HCT116 (cell line): Measurements from ENCODE around the gene NMUR1. TPM values are rescaled to one million over a fixed set of nuclear protein-coding genes. Genes with fewer than 3 reads are reported as not detected.
"Not testable (repeated sequence)": the region's sequence is repeated elsewhere in the genome, so short reads cannot be mapped to it uniquely, and the experiment has no call there.

Experiments
- ATAC-seq: fragments of 200-7000 bp; cut with Tn5 transposase; 2 replicates; pipeline ENCODE4 v1.9.1; 2020; ENCODE audit warnings: mild to moderate bottlenecking, moderate library complexity
- BruUV-seq: library from RNA; stranded (reverse); fragments of 400-500 nt; replicated peaks from 2 replicates; lab custom pipeline; 2021; lab: Mats Ljungman, UMichigan
- CTCF ChIA-PET: fragments of 300-600 bp; sonication (Branson Sonifier 250); formaldehyde crosslinking; loops from one replicate; lab custom pipeline; 2021; ENCODE audit warnings: antibody characterized with exemption; lab: Charles Lee
- POLR2A ChIA-PET: fragments of 300-600, 350-600 bp; sonication (Branson Sonifier 250); formaldehyde crosslinking; loops from one replicate; lab custom pipeline; 2021; ENCODE audit warnings: antibody characterized with exemption; lab: Charles Lee
- RAD21 ChIA-PET, 2 experiments: fragments of 300-600 bp; sonication (Branson Sonifier 250); formaldehyde crosslinking; loops; one replicate each; lab custom pipeline; 2023; ENCODE audit warnings: low total read pairs in 2 of 2; ENCODE audit not compliant: uncharacterized antibody in 2 of 2, unreplicated experiment in 2 of 2, low non-redundant PET in 1 of 2; lab: Charles Lee
- DNase-seq: peaks from one replicate; pipeline ENCODE4 v3.0.0-alpha.2; 2010; ENCODE audit warnings: low read depth, low spot score
- H2AFZ ChIP-seq: fragments of 200-600 bp; shearing (Covaris generic), sonication (generic); 2 replicates; pipeline ENCODE4 v1.6.1; 2017; ENCODE audit warnings: low read depth, mixed run types, mixed read lengths, antibody characterized with exemption, low read length; ENCODE audit not compliant: poor library complexity, severe bottlenecking
- H3K27ac ChIP-seq: 2 replicates; pipeline ENCODE4 v1.5.1; 2012; ENCODE audit warnings: low read depth, low read length
- H3K27me3 ChIP-seq: fragments of 200-600 bp; sonication (generic); 2 replicates; pipeline ENCODE4 v1.6.1; 2016; ENCODE audit warnings: mixed run types, low read length, mixed read lengths; ENCODE audit not compliant: insufficient read depth
- H3K36me3 ChIP-seq, 2 experiments: fragments of 200-500 bp in 1 of 2; fragments of 200-600 bp in 1 of 2; sonication (Bioruptor generic) in 1 of 2; sonication (generic) in 1 of 2; 2 replicates each; pipeline versions ENCODE4 v1.5.1 to v1.6.1; 2014 to 2016; ENCODE audit warnings: low read length in 2 of 2, inconsistent platforms in 1 of 2, mixed read lengths in 1 of 2, mixed run types in 1 of 2; ENCODE audit not compliant: insufficient read depth in 2 of 2, control insufficient read depth in 1 of 2
- H3K4me1 ChIP-seq, 2 experiments: fragments of 200-600 bp in 1 of 2; sonication (generic) in 1 of 2; 2 replicates each; pipeline versions ENCODE4 v1.5.1 to v1.6.1; 2012 to 2017; ENCODE audit warnings: low read length in 2 of 2, inconsistent platforms in 1 of 2, mild to moderate bottlenecking in 1 of 2, mixed read lengths in 1 of 2, mixed run types in 1 of 2, moderate library complexity in 1 of 2; ENCODE audit not compliant: insufficient read depth in 2 of 2, control insufficient read depth in 1 of 2
- H3K4me2 ChIP-seq: fragments of 200-600 bp; sonication (generic); 2 replicates; pipeline ENCODE4 v1.6.1; 2017; ENCODE audit warnings: mixed run types, low read length, mixed read lengths
- H3K4me3 ChIP-seq, 2 experiments: fragments of 200-600 bp in 1 of 2; sonication (generic) in 1 of 2; replicated peaks in 1 of 2; 2 replicates each; pipeline ENCODE4 v1.5.1; 2011 to 2016; ENCODE audit warnings: low read length in 2 of 2, control low read depth in 1 of 2, low read depth in 1 of 2, mild to moderate bottlenecking in 1 of 2, mixed read lengths in 1 of 2, mixed run types in 1 of 2
- H3K79me2 ChIP-seq: fragments of 200-600 bp; sonication (generic); 2 replicates; pipeline ENCODE4 v1.6.1; 2017; ENCODE audit warnings: mild to moderate bottlenecking, mixed run types, low read length, moderate library complexity, mixed read lengths; ENCODE audit not compliant: insufficient read depth
- H3K9ac ChIP-seq: fragments of 200-600 bp; sonication (generic); 2 replicates; pipeline ENCODE4 v1.6.1; 2016; ENCODE audit warnings: low read length, mixed read lengths
- H3K9me2 ChIP-seq: fragments of 200-600 bp; sonication (generic), shearing (Covaris generic); 2 replicates; pipeline ENCODE4 v1.6.1; 2017; ENCODE audit warnings: mixed run types, mild to moderate bottlenecking, moderate library complexity; ENCODE audit not compliant: insufficient read depth
- H3K9me3 ChIP-seq, 2 experiments: fragments of 200-500 bp in 1 of 2; fragments of 200-600 bp in 1 of 2; sonication (Bioruptor generic) in 1 of 2; sonication (generic) in 1 of 2; 2 replicates each; pipeline ENCODE4 v1.6.1; 2014 to 2017; ENCODE audit warnings: low read length in 2 of 2, mixed read lengths in 2 of 2, inconsistent platforms in 1 of 2, low read depth in 1 of 2, mild to moderate bottlenecking in 1 of 2, mixed run types in 1 of 2, moderate library complexity in 1 of 2; ENCODE audit not compliant: control insufficient read depth in 1 of 2, insufficient read depth in 1 of 2
- H4K20me1 ChIP-seq: fragments of 200-600 bp; sonication (generic), shearing (Covaris generic); 2 replicates; pipeline ENCODE4 v1.6.1; 2017; ENCODE audit warnings: mixed run types, mild to moderate bottlenecking, moderate library complexity; ENCODE audit not compliant: insufficient read depth
- CEBPB ChIP-seq: IDR thresholded peaks from 2 replicates; pipeline ENCODE4 v1.6.1; 2012; ENCODE audit warnings: low read depth
- EGR1 ChIP-seq: IDR thresholded peaks from 2 replicates; pipeline ENCODE4 v1.6.1; 2012; ENCODE audit warnings: low read depth
- ELF1 ChIP-seq: IDR thresholded peaks from 2 replicates; pipeline ENCODE4 v1.6.1; 2012; ENCODE audit warnings: low read depth, borderline replicate concordance
- EZH2 ChIP-seq: fragments of 200-600 bp; sonication (generic); IDR thresholded peaks from 2 replicates; pipeline ENCODE4 v1.6.1; 2017; ENCODE audit warnings: antibody characterized with exemption, mixed run types
- EZH2phosphoT487 ChIP-seq: fragments of 200-600 bp; IDR thresholded peaks from 2 replicates; pipeline ENCODE4 v1.6.1; 2018; ENCODE audit warnings: antibody characterized with exemption, borderline replicate concordance
- RAD21 ChIP-seq: IDR thresholded peaks from 2 replicates; pipeline ENCODE4 v1.6.1; 2012; ENCODE audit warnings: low read depth, mild to moderate bottlenecking
- SIN3A ChIP-seq: IDR thresholded peaks from 2 replicates; pipeline ENCODE4 v1.6.1; 2012; ENCODE audit warnings: low read depth
- SP1 ChIP-seq: IDR thresholded peaks from 2 replicates; pipeline ENCODE4 v1.6.1; 2012; ENCODE audit warnings: low read depth
- SRF ChIP-seq: IDR thresholded peaks from 2 replicates; pipeline ENCODE4 v1.6.1; 2012; ENCODE audit warnings: low read depth
- TCF7L2 ChIP-seq: IDR thresholded peaks from 2 replicates; pipeline ENCODE4 v1.7.0; 2011; ENCODE audit warnings: borderline replicate concordance, inconsistent platforms; ENCODE audit not compliant: insufficient read depth, insufficient read length; ENCODE audit errors: extremely low read depth
- ZFX ChIP-seq: fragments of 450-650 bp; IDR thresholded peaks from 2 replicates; pipeline ENCODE4 v1.6.1; 2017
- ZNF274 ChIP-seq: fragments of 200-500 bp; sonication (Bioruptor generic); IDR thresholded peaks from 2 replicates; pipeline ENCODE4 v1.6.1; 2014; ENCODE audit warnings: mild to moderate bottlenecking, low read depth, low read length, inconsistent platforms
- intact Hi-C: fragments of 100-400 bp; cut with micrococcal nuclease; formaldehyde crosslinking; loops from 2 replicates; pipeline ENCODE4 v1.10.0; 2022
- total RNA-seq: library from RNA; stranded (reverse); gene quantifications from one replicate; pipeline ENCODE4 v1.2.1, GENCODE V29; 2021; ENCODE audit not compliant: unreplicated experiment
- TF ChIP-seq, protein P1 (sequence below): IDR thresholded peaks from 2 replicates; pipeline ENCODE4 v1.6.1; 2012
- TF ChIP-seq, protein P2 (sequence below): IDR thresholded peaks from 2 replicates; pipeline ENCODE4 v1.6.1; 2011; ENCODE audit warnings: mild to moderate bottlenecking, low read length, moderate library complexity; ENCODE audit not compliant: insufficient replicate concordance; ENCODE audit errors: extremely low read depth
- TF ChIP-seq, protein P3 (sequence below): IDR thresholded peaks from 2 replicates; pipeline ENCODE4 v1.6.1; 2012

The NMUR1 gene
- total RNA-seq, 1 experiment from 2014 or later = not detected

DNA sequence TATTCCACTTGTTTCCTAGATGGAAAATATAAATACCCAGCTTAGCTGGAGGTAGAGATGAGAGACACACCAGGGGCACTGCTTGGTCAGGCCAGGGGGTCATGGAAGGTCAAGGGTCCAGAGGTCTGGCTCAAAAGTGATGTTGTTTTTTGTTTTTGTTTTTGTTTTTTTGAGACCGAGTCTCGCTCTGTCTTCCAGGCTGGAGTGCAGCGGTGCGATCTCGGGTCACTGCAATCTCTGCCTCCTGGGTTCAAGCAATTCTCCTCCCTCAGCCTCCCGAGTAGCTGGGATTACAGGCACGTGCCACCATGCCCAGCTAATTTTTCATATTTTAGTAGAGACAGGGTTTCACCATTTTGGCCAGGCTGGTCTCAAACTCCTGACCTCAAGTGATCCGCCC, 26.3 kb upstream of the NMUR1 start:
- H3K9me3 ChIP-seq, H4K20me1 ChIP-seq, BruUV-seq, H3K4me1 ChIP-seq, H3K9me2 ChIP-seq, H3K27ac ChIP-seq, H2AFZ ChIP-seq, RAD21 ChIA-PET, H3K9ac ChIP-seq, ATAC-seq, POLR2A ChIA-PET, H3K36me3 ChIP-seq, H3K79me2 ChIP-seq, DNase-seq, H3K27me3 ChIP-seq, H3K4me3 ChIP-seq, H3K4me2 ChIP-seq: not testable (repeated sequence)
- intact Hi-C loops = loop anchor here (5.0 kb wide), 1 partner anchor 329 kb away; no protein-coding TSS in a partner anchor
- CTCF ChIA-PET = interaction anchor here (2.1 kb wide), 1 partner anchor 74 kb away, joined by 6 read pairs; no protein-coding TSS in a partner anchor

DNA sequence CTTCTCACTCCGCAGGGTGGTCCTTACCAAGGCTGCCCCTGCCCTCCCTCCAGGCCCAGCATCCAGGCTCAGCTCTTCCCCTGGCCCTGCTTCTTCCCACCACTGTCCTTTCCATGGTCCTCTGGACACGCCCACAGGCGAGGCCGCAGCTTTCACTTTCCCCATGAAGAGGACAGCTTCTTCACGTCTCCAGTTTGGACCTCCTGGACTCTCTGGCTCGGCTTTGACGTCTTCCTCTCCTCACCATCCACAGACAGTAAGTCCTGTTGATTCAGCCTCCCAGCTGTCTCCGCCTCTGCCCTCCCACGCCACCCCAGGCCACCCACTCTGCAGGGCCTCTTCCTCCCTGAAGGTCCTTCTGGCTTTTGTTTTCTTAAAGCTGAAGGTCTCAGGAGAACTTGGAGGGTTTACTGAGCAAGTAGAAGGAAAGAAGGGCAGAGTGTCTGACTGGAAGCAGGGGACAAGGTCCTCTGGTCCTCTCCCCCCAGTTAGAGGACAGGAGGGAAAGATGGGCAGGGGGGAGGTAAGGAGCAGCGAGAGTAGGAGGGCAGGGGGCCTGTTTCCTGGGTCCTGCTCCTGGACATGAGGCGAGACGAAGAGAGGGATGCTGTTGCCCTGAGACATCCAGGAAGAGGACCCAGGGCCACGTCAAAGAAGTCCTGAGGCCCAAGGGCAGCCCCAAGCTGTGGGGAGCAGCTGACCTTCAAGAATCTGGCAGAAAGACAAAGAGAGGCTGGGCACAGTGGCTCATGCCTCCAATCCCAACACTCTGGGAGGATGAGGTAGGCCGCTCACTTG, 24.7 kb upstream of the NMUR1 start:
- intact Hi-C loops = loop anchor here (5.0 kb wide), 1 partner anchor 328 kb away; no protein-coding TSS in a partner anchor
- no peaks in the 10 kb centered on the region for H3K4me1 ChIP-seq
- no peak overlapping the region for H3K9ac ChIP-seq
- no peak overlapping the region for H2AFZ ChIP-seq
- no peaks in the 10 kb centered on the region for H3K79me2 ChIP-seq
- no peak for DNase-seq
- no peaks in the 10 kb centered on the region for H3K27me3 ChIP-seq
- H3K27ac ChIP-seq = no peak overlapping the region
- H3K9me2 ChIP-seq = no peaks in the 10 kb centered on the region
- ChIA-PET RAD21 (no interaction called here), POLR2A (no interaction called here), CTCF (interaction anchor here (2.1 to 2.3 kb wide), 2 partner anchors 72 kb away, joined by 6 to 7 read pairs; no protein-coding TSS in a partner anchor)
- ATAC-seq = no peak
- no peaks in the 10 kb centered on the region for H3K9me3 ChIP-seq
- H3K4me2 ChIP-seq = no peak overlapping the region
- no peaks in the 10 kb centered on the region for H4K20me1 ChIP-seq
- H3K36me3 ChIP-seq = no peaks in the 10 kb centered on the region
- no peak overlapping the region for H3K4me3 ChIP-seq
- no TSS peak for BruUV-seq
- no peak for TF ChIP-seq SP1
- TF ChIP-seq ZNF274 = no peak
- TF ChIP-seq EGR1 = no peak
- TF ChIP-seq, protein P1, sequence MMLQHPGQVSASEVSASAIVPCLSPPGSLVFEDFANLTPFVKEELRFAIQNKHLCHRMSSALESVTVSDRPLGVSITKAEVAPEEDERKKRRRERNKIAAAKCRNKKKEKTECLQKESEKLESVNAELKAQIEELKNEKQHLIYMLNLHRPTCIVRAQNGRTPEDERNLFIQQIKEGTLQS = no peak
- no peak for TF ChIP-seq TCF7L2
- TF ChIP-seq SIN3A = no peak
- TF ChIP-seq, protein P2, sequence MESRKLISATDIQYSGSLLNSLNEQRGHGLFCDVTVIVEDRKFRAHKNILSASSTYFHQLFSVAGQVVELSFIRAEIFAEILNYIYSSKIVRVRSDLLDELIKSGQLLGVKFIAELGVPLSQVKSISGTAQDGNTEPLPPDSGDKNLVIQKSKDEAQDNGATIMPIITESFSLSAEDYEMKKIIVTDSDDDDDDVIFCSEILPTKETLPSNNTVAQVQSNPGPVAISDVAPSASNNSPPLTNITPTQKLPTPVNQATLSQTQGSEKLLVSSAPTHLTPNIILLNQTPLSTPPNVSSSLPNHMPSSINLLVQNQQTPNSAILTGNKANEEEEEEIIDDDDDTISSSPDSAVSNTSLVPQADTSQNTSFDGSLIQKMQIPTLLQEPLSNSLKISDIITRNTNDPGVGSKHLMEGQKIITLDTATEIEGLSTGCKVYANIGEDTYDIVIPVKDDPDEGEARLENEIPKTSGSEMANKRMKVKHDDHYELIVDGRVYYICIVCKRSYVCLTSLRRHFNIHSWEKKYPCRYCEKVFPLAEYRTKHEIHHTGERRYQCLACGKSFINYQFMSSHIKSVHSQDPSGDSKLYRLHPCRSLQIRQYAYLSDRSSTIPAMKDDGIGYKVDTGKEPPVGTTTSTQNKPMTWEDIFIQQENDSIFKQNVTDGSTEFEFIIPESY = no peak
- no peak for TF ChIP-seq EZH2phosphoT487
- TF ChIP-seq, protein P3, sequence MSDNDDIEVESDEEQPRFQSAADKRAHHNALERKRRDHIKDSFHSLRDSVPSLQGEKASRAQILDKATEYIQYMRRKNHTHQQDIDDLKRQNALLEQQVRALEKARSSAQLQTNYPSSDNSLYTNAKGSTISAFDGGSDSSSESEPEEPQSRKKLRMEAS = no peak
- TF ChIP-seq ZFX = no peak
- TF ChIP-seq ELF1 = no peak
- no peak for TF ChIP-seq CEBPB
- TF ChIP-seq SRF = no peak
- no peak for TF ChIP-seq EZH2
- no peak for TF ChIP-seq RAD21
